ENCODE measurements around the gene SSBP2.
"Not testable (repeated sequence)": the region's sequence is repeated elsewhere in the genome, so short reads cannot be mapped to it uniquely, and the experiment has no call there.

DNA sequence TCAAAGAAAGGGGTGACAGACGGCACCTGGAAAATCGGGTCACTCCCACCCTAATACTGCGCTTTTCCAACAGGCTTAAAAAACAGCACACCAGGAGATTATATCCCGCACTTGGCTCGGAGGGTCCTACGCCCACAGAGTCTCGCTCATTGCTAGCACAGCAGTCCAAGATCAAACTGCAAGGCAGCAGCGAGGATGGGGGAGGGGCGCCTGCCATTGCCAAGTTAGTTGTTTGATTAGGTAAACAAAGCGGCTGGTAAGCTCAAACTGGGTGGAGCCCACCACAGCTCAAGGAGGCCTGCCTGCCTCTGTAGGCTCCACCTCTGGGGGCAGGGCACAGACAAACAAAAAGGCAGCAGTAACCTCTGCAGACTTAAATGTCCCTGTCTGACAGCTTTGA, 158.8 kb downstream of the SSBP2 start:
- TF ChIP-seq, protein P1, sequence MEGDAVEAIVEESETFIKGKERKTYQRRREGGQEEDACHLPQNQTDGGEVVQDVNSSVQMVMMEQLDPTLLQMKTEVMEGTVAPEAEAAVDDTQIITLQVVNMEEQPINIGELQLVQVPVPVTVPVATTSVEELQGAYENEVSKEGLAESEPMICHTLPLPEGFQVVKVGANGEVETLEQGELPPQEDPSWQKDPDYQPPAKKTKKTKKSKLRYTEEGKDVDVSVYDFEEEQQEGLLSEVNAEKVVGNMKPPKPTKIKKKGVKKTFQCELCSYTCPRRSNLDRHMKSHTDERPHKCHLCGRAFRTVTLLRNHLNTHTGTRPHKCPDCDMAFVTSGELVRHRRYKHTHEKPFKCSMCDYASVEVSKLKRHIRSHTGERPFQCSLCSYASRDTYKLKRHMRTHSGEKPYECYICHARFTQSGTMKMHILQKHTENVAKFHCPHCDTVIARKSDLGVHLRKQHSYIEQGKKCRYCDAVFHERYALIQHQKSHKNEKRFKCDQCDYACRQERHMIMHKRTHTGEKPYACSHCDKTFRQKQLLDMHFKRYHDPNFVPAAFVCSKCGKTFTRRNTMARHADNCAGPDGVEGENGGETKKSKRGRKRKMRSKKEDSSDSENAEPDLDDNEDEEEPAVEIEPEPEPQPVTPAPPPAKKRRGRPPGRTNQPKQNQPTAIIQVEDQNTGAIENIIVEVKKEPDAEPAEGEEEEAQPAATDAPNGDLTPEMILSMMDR (IDR thresholded peaks at IDR 0.05), result not testable (repeated sequence)
- TF ChIP-seq POLR2AphosphoS5, POLR2A (IDR thresholded peaks at IDR 0.05): not testable (repeated sequence)

All from prostate gland (tissue), 2 donors.